GM19455 (cell line): ENCODE measurements around the gene TEX22.

Experiments
- ATAC-seq: cut with Tn5 transposase; IDR thresholded peaks from one replicate; pipeline ENCODE4 v1.9.1; 2021; ENCODE audit not compliant: unreplicated experiment

The TEX22 gene

GRCh38 chr14:105437723-105438500, 39.6 kb downstream of the TEX22 start:
- ATAC-seq: no peak

GRCh38 chr14:105439179-105439578, 40.8 kb downstream of the TEX22 start:
- ATAC-seq: no peak

- ATAC-seq: no peak
Measured at GRCh38 chr14:105439710-105440553, 41.6 kb downstream of the TEX22 start.

- no peak for ATAC-seq
Measured at GRCh38 chr14:105440554-105440900, 42.2 kb downstream of the TEX22 start.

- no peak for ATAC-seq
Measured at GRCh38 chr14:105440992-105441391, 42.7 kb downstream of the TEX22 start.

GRCh38 chr14:105442125-105442524, 43.8 kb downstream of the TEX22 start:
- ATAC-seq: no peak

GRCh38 chr14:105442834-105443233, 44.5 kb downstream of the TEX22 start:
- no peak for ATAC-seq

- ATAC-seq: no peak
Measured at GRCh38 chr14:105444859-105445258, 46.5 kb downstream of the TEX22 start.

- ATAC-seq: no peak
Measured at GRCh38 chr14:105445290-105445689, 47.0 kb downstream of the TEX22 start.

- ATAC-seq: no peak
Measured at GRCh38 chr14:105445901-105446845, 47.8 kb downstream of the TEX22 start.

- ATAC-seq: no peak
Measured at GRCh38 chr14:105446971-105447370, 48.6 kb downstream of the TEX22 start.

- ATAC-seq: no peak
Measured at GRCh38 chr14:105447651-105448640, 49.6 kb downstream of the TEX22 start.

- peak; percentile 52 for ATAC-seq
Measured at GRCh38 chr14:105448706-105449111, 50.4 kb downstream of the TEX22 start.

GRCh38 chr14:105449276-105450122, 51.2 kb downstream of the TEX22 start:
- ATAC-seq: no peak

- ATAC-seq: no peak
Measured at GRCh38 chr14:105450123-105450505, 51.8 kb downstream of the TEX22 start.

- ATAC-seq: no peak
Measured at GRCh38 chr14:105450864-105451720, 52.8 kb downstream of the TEX22 start.

GRCh38 chr14:105452963-105453362, 54.6 kb downstream of the TEX22 start:
- no peak for ATAC-seq

- no peak for ATAC-seq
Measured at GRCh38 chr14:105453847-105454246, 55.5 kb downstream of the TEX22 start.
